GM21526 (cell line): Measurements from ENCODE around the gene TANC2.
"Not testable (repeated sequence)": the region's sequence is repeated elsewhere in the genome, so short reads cannot be mapped to it uniquely, and the experiment has no call there.

Experiments used
- ATAC-seq: cut with Tn5 transposase; IDR thresholded peaks from one replicate; pipeline ENCODE4 v1.9.1; 2021; ENCODE audit warnings: moderate library complexity; ENCODE audit not compliant: unreplicated experiment, low FRiP score

Gene TANC2

DNA sequence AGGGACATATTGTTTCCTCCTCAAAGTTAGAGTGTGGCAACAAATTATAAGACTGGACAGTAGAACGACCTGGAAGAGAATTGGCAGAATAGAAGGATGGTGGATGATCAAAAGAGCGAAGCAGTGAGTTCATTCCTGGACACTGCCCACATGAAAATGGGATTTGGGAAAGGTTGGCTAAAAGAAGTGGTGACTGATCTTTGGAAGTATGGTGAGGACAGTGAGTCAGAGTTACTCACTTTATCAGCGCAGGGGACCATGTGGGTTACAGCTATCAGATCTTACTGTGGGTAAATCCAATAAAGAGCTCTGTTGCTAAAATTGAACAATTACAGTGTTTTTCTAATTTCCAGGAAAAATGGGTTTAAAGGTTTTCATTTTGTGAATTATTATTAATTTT lies 2.7 kb upstream of the TANC2 start:
- ATAC-seq, result no peak

DNA sequence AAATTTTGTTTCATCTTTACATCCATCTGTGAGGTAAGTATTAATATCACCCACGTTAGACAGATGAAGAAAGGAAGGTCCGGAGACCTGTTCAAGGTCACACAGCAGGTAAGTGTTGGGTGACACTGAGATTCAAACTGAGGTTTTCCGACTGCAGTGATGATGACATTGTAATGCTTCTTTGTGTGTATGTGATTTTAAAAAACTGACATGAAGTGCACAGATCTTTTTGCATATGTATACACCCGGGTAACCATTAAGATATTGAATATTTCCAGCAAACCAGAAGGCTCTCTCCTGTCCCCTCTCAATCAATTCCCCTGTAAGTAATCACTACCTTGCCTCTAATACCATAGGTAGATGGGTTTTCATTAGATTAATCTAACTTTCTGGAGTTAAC lies 1.5 kb upstream of the TANC2 start:
- no peak for ATAC-seq

DNA sequence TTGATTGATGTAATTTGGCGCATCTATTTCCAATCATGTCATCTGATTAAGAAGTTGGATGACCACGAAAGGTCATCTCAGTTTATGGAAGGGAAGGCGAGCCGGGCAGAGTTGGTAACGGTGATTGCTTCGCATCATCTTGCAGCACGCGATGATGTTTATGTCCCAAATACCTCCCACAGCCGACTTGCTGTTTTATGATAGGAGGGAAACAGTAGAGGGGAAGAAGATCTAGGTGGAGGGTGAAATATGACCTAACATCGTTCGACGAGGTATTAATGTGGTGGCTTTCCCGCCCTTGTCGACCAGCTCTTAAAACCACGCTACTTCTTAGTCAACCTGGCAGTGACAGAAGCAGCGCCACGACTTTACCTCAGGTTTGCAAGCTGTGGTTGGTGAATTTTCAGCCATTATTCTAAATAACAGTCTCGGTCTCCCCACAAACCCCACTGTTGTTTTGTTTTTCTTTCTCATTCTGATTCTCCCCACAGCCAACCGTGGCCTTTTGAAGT lies 805 bp upstream of the TANC2 start:
- ATAC-seq, result no peak

DNA sequence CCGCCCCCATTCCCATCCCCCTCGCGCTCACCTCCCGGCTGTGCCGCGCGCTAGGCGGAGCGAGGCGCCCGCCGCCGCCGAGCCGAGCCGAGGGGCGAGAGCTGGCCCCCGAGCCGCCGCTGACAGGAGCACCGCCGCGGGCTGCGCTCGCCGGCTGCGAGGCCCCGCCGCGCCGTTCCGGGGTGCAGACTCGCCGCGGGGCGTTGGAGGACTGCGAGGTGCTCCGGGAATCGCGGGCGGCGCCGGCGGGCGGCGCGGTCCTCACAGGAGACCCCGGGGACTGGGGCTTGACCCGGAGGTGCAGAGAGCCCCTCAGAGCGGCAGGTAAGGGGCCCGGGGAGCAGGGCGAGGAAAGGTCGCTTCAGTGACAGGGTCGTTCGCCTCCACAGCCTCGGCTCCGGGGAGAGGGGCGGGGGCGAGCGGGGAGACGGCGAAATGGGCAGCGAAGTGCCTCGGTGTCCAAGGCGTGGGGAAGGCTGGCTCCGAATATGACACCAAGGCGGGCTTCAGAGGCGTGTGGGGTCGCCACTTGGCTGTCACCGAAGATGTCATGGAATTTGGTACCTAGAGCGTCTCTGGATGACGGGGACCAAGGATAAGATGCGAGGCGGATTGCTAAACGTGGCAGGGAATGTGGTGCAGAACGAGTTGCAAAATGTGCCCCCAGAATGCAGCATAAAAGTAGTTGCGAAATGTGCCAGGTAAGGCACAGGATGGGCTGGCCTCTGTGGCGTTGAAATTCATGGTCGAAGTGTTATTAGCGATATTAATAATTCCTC lies 580 bp downstream of the TANC2 start:
- ATAC-seq, result no peak

DNA sequence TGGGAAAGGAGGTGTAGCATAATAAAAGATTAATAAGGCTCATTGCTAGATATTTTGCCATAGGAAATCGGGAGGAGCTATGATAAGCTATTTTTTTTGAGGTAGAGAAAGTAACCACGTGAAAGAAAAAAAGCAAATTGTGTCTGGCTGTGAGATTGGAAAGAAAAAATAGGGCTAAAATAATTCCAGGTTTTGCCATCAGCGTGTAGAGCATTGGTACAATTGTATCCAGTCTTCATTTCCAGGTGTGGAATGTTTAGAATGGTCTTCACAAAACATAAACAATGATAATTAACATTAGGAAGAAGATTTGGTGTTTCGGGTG lies 1.1 kb downstream of the TANC2 start:
- ATAC-seq, result no peak

DNA sequence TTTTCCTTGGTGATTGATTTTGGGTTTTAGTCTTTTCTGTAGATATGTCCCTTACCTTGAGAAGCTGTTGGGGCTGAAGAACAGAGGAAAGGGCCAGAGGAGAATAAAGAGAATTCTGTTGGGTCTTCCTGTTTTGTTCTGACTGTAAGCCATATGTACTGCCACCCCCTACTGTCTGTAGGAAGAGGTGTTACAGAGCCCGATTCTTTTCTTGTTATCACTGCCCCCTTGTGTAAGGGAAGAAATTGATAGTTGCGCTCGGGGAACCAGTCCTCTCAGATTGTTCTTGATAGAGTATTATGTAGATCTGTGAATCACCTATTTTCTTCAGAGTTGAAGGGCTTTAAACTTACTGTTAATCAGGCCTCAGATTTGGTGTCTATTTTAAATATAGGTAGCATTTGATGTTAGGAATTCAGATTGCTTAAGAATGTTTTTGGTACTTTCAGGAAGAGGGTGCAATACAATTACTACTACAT lies 2.4 kb downstream of the TANC2 start:
- ATAC-seq, result peak; percentile 75

DNA sequence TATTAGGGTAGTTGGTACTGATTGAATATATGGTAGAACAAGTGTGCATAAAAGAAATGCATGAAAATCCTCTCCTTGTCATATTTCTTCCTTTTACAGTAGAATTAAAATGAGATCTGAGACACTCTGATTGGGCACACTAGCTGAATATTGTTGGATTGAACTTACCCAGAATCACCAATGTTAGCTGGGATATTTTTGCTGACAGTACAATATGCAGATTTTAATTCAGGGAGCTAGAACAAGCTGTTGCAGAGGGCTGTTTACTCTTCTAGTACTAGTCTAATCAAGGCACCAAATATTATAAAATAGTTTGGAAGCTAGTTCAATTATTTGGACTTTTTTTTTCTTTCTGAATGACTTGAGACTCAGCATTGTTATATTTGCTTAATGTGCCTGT lies 4.6 kb downstream of the TANC2 start:
- no peak for ATAC-seq

DNA sequence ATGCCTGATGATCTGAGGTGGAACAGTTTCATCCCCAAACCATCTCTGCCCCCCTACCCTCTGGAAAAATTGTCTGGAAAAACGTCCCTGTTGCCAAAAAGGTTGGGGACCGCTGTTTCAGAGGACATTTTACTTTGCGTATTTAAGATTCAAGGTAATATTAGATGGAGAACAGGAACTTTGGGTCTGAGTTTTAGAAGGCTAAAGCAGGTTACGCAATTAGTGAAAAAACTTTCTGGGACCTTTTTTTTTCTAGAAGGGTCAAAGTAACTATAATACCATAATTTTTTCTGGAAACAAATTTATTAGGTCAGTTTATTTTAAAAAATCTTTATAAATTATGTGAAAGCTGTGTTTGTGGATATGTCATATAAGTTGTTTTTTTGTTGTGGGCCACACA lies 5.8 kb downstream of the TANC2 start:
- no peak for ATAC-seq

DNA sequence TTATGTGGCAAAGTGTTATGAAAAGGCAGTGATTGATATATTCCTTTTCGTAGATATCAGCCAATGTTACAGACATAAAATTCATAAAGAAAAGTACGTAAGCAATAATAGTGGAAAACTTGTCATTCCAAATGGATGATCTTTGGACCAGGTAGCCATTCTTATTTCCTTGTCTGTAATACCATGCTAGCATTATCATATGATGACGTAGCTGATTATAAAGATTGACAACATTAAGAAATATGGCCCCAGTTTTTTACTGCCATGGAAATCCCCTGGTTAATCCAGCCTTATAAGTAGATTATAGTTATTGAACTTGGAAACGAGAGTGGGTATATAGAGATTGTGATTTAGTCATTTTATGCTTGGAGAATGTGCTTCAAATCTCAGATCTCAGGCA lies 8.8 kb downstream of the TANC2 start:
- ATAC-seq, result no peak

DNA sequence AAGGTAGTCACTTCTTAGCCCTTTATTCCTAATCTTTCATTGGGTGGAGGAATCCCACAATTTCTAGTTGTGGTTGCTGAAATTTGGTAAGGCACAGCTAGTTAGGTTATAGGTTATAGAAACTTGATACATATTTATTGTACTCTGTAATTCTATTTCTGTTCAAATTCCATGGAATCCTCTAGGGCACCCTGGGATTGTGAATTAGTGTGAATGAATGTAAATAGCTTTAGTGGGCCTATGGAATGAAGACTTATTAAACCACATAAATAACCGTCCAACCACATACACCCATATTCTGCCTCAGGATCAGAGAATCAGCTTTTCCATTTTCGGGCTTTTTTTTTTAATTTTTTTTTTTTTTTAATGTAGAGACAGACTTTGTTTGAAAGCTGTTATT lies 9.2 kb downstream of the TANC2 start:
- ATAC-seq, result no peak

DNA sequence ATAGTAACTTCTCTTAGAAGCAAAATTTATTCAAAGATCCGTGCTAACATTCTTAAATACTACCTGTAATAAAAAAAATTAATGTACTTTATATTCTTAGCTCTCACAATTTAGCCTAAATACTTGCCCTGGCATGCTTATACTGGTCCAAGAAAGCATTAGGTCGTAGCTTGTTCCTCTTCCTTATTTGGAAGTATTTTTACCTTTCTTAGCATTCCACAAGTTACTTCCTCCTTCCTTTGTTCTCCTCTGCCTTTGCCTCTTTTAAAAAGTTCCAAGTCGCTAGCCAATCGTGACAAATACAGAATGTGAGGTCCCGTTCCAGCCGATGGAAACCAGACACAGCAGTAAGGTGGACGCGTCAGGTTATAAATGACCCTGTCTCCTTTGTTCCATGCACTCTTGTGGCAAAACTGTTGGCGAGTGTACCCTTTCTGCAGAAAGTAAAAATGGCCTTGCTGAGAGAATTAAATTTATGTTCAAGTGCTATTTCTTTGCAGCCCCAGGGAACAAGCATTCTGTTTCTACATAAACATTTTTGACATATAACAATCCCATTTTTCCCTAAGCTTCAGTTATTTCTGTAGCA lies 10.7 kb downstream of the TANC2 start:
- ATAC-seq, result not testable (repeated sequence)

DNA sequence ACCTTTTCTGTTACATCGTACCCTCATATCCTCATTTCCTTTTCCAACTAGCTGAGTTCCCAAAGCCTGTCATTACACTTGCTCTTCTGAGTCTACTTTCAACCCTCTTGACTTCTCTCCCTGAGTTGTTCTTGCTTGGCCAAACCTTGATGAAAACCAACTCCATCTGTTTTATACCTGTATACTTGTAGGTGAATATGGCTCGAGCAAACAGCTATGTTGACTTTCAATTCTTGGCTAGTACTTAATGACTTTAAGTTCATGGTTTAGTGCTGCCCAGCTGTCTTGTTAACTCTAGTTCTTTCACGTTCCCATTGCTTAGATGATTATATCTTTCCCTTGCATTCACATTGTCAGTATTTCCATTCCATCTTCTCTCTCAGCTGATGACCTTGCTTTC lies 14.8 kb downstream of the TANC2 start:
- no peak for ATAC-seq

DNA sequence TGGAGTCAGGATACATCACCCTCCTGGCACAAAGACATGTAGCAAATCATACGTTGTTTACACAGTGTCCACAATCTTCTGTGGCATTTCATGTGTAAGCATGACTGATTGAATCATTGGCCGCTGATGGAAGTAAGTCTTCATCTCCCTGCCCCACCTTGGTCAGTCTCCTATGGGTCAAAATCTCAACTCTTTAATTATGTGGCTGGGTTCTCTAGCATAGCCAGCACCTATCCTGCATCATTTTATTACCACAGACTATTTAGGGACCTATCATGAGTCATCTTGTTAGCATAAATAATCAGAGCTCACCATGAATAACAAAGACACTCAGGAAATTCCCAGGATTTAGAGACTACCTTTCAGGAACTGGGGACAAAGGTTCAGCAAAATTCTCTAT lies 15.9 kb downstream of the TANC2 start:
- no peak for ATAC-seq

DNA sequence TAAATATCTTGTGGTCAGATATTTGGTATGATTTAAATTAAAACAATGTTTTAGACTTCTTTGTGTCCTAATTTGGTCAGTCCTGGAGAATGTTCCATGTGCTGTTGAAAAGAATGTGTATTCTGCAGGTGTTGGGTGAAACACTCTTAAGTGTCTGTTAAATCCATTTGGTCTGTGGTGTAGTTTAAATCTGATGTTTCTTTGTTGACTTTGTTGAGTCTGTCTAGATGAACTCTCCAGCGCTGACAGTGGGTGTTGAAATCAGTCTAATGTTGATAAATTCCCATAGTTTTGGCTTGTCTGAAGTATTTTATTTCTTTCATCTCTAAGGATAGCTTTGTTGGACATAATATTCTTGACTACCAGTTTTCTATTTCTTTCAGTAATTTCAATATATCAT lies 18.8 kb downstream of the TANC2 start:
- no peak for ATAC-seq

DNA sequence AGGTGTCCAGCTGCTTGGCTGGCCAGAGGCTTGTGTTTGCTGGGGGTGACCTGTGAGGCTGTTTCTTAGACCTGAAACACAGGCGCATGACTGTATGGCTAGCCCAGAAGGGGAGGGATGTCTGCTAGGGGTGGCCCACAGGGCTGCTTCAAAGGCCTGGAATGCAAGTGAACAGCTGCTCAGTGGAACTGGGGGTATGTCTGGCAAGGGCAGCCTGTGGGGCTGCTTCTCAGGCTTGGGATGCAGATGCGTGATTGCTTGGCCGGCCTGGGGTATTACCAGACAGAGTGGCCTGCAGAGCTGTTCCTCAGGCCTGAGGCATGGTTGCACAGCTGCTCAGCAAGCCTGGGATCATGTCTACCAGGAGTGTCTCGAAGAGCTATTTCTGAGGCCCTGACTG lies 20.5 kb downstream of the TANC2 start:
- ATAC-seq, result no peak

DNA sequence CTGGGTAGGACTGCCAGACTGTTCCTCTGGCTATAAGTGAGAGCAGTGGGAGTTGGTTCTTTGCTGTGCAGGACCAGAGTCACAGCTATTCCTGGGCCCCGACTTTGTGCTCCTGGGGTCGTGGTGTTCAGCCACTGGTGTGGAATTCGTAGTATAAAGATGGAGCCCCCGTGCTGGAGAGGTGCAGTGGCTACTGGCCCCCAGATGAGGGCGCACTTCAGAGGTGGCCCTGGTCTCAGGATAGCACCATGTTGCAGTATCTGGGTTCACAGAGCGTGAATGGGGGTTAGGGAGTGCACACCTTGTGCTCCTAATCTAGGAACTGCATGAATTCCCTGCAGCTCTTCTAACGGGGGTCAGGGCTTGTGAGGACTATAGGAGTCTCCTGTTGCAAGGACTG lies 21.1 kb downstream of the TANC2 start:
- no peak for ATAC-seq

DNA sequence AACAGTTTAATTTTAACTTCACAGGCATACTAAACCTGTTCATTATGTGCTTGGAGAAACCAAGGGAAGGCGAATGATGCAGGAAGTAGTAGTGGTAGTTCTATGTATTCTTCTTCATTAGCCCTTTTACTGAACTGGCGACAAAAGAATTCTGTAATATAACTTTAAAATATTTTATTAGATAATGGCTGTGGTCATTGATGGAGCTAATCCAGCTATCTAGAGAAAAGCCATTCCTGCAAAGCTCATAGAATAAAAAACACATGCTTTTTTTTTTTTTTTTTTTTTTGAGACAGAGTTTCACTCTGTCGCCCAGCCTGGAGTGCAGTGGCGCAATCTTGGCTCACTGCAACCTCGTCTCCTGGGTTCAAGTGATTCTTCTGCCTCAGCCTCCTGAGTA lies 23.5 kb downstream of the TANC2 start:
- no peak for ATAC-seq

DNA sequence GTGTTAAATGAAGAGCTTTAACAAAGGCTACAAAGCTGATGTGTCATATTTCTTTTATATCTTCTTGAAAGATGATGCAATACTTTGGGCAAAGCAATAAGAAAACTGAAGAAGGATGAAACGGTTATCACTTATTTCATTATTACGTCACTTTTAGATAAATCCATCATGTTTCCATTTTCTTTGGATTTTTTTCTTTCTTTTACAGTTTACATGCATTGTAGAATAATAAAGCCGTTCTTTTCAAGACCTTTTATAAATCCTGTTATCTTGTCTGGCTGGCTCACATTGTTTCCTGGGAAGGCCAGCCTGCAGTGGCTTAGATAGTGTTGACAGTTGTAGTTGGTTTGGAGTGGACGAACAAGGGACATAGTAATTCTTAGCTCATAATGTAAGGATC lies 28.9 kb downstream of the TANC2 start:
- no peak for ATAC-seq

DNA sequence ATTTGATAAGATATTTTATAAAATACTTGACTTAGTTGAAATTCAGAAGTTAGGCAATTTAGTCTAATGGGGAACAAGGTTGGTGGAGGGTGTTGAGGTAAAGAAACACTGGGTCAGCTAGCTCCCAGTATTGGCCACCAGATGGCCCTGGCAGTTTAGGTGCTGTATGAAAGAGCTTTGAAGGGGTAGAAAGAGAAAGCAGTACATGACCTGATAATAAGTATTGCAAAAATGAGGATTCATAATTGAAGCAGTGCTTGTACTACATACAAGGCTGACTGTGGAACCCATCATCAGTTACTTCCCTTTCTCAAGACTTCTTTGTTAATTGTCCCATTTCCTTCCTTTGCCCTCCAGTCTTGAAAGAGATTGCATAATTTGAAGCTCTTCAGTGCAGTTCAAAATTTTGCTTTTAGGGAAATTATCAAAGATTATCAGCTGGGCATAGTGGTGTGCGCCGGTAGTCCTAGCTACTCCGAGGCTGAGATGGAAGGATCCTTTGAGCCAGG lies 29.4 kb downstream of the TANC2 start:
- ATAC-seq, result no peak

DNA sequence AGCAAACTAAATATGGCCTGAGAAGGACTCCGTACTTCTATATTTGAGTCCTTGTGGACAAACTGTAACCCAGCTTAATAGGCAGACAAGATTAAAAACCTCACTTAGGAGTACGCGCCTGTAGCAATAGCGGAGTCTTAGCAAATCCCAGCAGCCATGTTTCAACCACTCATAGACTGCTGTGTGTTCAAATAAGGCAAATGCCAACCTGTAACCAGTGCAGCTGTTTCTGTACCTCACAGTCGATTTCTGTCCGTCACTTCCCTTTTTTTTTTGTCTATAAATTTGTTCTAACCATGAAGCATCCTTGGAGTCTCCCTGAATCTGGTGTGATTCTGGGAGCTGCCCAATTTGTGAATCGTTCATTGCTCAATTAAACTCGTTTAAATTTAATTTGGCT lies 30.2 kb downstream of the TANC2 start:
- ATAC-seq, result no peak

DNA sequence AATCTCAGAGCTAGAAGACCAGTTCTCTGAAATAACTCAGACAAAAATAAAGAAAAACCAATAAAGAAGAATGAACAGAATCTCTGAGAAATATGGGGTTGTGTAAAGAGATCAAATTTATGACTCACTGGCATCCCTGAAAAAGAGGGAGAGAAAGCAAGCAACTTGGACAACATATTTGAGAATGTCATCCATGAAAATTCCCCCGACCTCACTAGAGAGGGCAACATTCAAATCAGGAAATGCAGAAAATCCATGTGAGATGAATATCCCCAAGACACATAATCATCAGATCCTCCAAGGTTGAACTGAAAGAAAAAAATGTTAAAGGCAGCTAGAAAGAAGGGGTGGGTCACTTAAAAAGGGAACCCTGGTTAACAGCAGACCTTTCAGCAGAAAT lies 32.1 kb downstream of the TANC2 start:
- ATAC-seq, result no peak
